IMR-90 (cell line): ENCODE results near the gene FRMD1. TPM values are rescaled to one million over a fixed set of nuclear protein-coding genes. Genes with fewer than 3 reads are reported as not detected.

ENCODE experiments used
- ATAC-seq: fragments of 200-7000 bp; cut with Tn5 transposase; 2 replicates; pipeline ENCODE4 v1.9.1; 2020; ENCODE audit warnings: low read depth, mild to moderate bottlenecking, moderate library complexity
- BruUV-seq: library from RNA; stranded (reverse); fragments of 400-500 nt; replicated peaks from 2 replicates; lab custom pipeline; 2021; lab: Mats Ljungman, UMichigan
- CTCF ChIA-PET: fragments of 300-600 bp; formaldehyde crosslinking; extraction: SDS; loops from one replicate; lab custom pipeline; 2021; ENCODE audit warnings: antibody characterized with exemption; lab: Yijun Ruan, JAX
- POLR2A ChIA-PET: fragments of 300-600 bp; sonication (Branson Sonifier 250); formaldehyde crosslinking; loops from one replicate; lab custom pipeline; 2022; ENCODE audit warnings: antibody characterized with exemption; ENCODE audit not compliant: unreplicated experiment; lab: Charles Lee
- DNase-seq: peaks from one replicate; pipeline ENCODE4 v3.0.0; 2013
- H2AFZ ChIP-seq: replicated peaks from 2 replicates; pipeline ENCODE3; 2013; ENCODE audit warnings: low read length, mild to moderate bottlenecking; ENCODE audit not compliant: poor library complexity
- H2AK5ac ChIP-seq: 2 replicates; pipeline ENCODE4 v1.6.1; 2013; ENCODE audit warnings: low read depth, low read length, inconsistent platforms
- H2AK9ac ChIP-seq: replicated peaks from 2 replicates; pipeline ENCODE3; 2013; ENCODE audit warnings: mild to moderate bottlenecking, low read depth, low read length, moderate library complexity; ENCODE audit not compliant: poor library complexity
- H2BK120ac ChIP-seq: 2 replicates; pipeline ENCODE4 v1.6.1; 2013; ENCODE audit warnings: low read depth, low read length, inconsistent platforms
- H2BK15ac ChIP-seq: 3 replicates; pipeline ENCODE4 v1.6.1; 2013; ENCODE audit warnings: low read depth, low read length, inconsistent platforms
- H2BK20ac ChIP-seq: 2 replicates; pipeline ENCODE4 v1.6.1; 2013; ENCODE audit warnings: low read depth, mild to moderate bottlenecking, inconsistent platforms, low read length, moderate library complexity
- H2BK5ac ChIP-seq: 2 replicates; pipeline ENCODE4 v1.6.1; 2013; ENCODE audit warnings: mild to moderate bottlenecking, low read depth, low read length, inconsistent platforms; ENCODE audit not compliant: poor library complexity, severe bottlenecking
- H3K14ac ChIP-seq: replicated peaks from 2 replicates; pipeline ENCODE4 v1.6.1; 2013; ENCODE audit warnings: low read depth, low read length, inconsistent platforms
- H3K18ac ChIP-seq: 2 replicates; pipeline ENCODE4 v1.6.1; 2013; ENCODE audit warnings: low read depth, low read length, control low read depth
- H3K23ac ChIP-seq: 2 replicates; pipeline ENCODE4 v1.6.1; 2013; ENCODE audit warnings: low read depth, low read length, inconsistent platforms
- H3K27ac ChIP-seq: 2 replicates; pipeline ENCODE4 v1.5.1; 2013; ENCODE audit warnings: mild to moderate bottlenecking, control low read depth, low read length; ENCODE audit not compliant: insufficient read depth
- H3K27me3 ChIP-seq: 2 replicates; pipeline ENCODE4 v1.6.1; 2013; ENCODE audit warnings: low read length; ENCODE audit not compliant: control insufficient read depth, insufficient read depth
- H3K36me3 ChIP-seq: 2 replicates; pipeline ENCODE4 v1.6.1; 2013; ENCODE audit warnings: low read length, mixed read lengths; ENCODE audit not compliant: control insufficient read depth, insufficient read depth
- H3K4ac ChIP-seq: 2 replicates; pipeline ENCODE4 v1.6.1; 2013; ENCODE audit warnings: low read depth, low read length, inconsistent platforms
- H3K4me1 ChIP-seq: 2 replicates; pipeline ENCODE4 v1.6.1; 2013; ENCODE audit warnings: low read length, mixed read lengths; ENCODE audit not compliant: control insufficient read depth, insufficient read depth
- H3K4me2 ChIP-seq: 2 replicates; pipeline ENCODE4 v1.6.1; 2013; ENCODE audit warnings: low read depth, mild to moderate bottlenecking, control low read depth, low read length, moderate library complexity
- H3K4me3 ChIP-seq: 2 replicates; pipeline ENCODE4 v1.5.1; 2013; ENCODE audit warnings: low read depth, mild to moderate bottlenecking, control low read depth, low read length, moderate library complexity; ENCODE audit not compliant: insufficient read depth
- H3K56ac ChIP-seq: 2 replicates; pipeline ENCODE4 v1.6.1; 2013; ENCODE audit warnings: low read length, inconsistent platforms; ENCODE audit not compliant: insufficient read depth; ENCODE audit errors: extremely low read depth
- H3K79me1 ChIP-seq, 2 experiments: 2 replicates each; pipeline ENCODE4 v1.6.1; 2013; ENCODE audit warnings: low read length in 2 of 2, inconsistent platforms in 1 of 2, low read depth in 1 of 2
- H3K9ac ChIP-seq: 2 replicates; pipeline ENCODE4 v1.6.1; 2013; ENCODE audit warnings: low read depth, low read length, control low read depth
- H3K9me1 ChIP-seq: 2 replicates; pipeline ENCODE4 v1.6.1; 2013; ENCODE audit warnings: low read length, inconsistent platforms; ENCODE audit not compliant: insufficient read depth
- H3K9me3 ChIP-seq: 2 replicates; pipeline ENCODE4 v1.6.1; 2013; ENCODE audit warnings: low read length; ENCODE audit not compliant: control insufficient read depth, insufficient read depth
- H4K20me1 ChIP-seq: 2 replicates; pipeline ENCODE4 v1.6.1; 2013; ENCODE audit warnings: low read length, inconsistent platforms; ENCODE audit not compliant: insufficient read depth
- H4K5ac ChIP-seq: 2 replicates; pipeline ENCODE4 v1.6.1; 2013; ENCODE audit warnings: mild to moderate bottlenecking, low read depth, low read length, control low read depth
- H4K8ac ChIP-seq, 2 experiments: 2 replicates each; pipeline ENCODE4 v1.6.1; 2013; ENCODE audit warnings: low read depth in 2 of 2, low read length in 2 of 2, control low read depth in 1 of 2, inconsistent platforms in 1 of 2
- H4K91ac ChIP-seq: 2 replicates; pipeline ENCODE4 v1.6.1; 2013; ENCODE audit warnings: low read depth, low read length, inconsistent platforms; ENCODE audit not compliant: insufficient read depth
- BHLHE40 ChIP-seq: fragments of 150-350 bp; IDR thresholded peaks from 2 replicates; pipeline ENCODE4 v1.6.1; 2016; ENCODE audit warnings: mild to moderate bottlenecking, low read depth, low read length
- CTCF ChIP-seq: conservative IDR thresholded peaks from 2 replicates; pipeline ENCODE4 v1.5.1; 2012; ENCODE audit warnings: mild to moderate bottlenecking, low read depth, low read length, improper control_type of control experiment
- FOS ChIP-seq: fragments of 150-350 bp; IDR thresholded peaks from 2 replicates; pipeline ENCODE4 v1.6.1; 2016; ENCODE audit warnings: low read depth, low read length
- MAZ ChIP-seq: IDR thresholded peaks from 2 replicates; pipeline ENCODE4 v1.6.1; 2012; ENCODE audit warnings: low read depth, mild to moderate bottlenecking, low read length, improper control_type of control experiment, moderate library complexity, borderline replicate concordance
- NFE2L2 ChIP-seq: fragments of 150-350 bp; IDR thresholded peaks from 2 replicates; pipeline ENCODE4 v1.6.1; 2016; ENCODE audit warnings: low read depth, mild to moderate bottlenecking, low read length
- POLR2A ChIP-seq: IDR thresholded peaks from 2 replicates; pipeline ENCODE4 v1.6.1; 2012; ENCODE audit warnings: mild to moderate bottlenecking, low read depth, low read length
- RAD21 ChIP-seq: IDR thresholded peaks from 2 replicates; pipeline ENCODE4 v1.6.1; 2012; ENCODE audit warnings: low read length, improper control_type of control experiment
- RCOR1 ChIP-seq: IDR thresholded peaks from 2 replicates; pipeline ENCODE4 v1.6.1; 2012; ENCODE audit warnings: mild to moderate bottlenecking, low read length, improper control_type of control experiment; ENCODE audit not compliant: insufficient replicate concordance
- WGBS, 2 experiments: methylation state at CpG; one replicate each; pipeline versions ENCODE4 v1.1.5 to v1.1.7; 2013; ENCODE audit warnings: missing lambda C conversion rate in 2 of 2; ENCODE audit not compliant: insufficient read length in 1 of 2; ENCODE audit errors: extremely low coverage in 2 of 2; 5-methylcytosine and 5-hydroxymethylcytosine counted together
- dilution Hi-C: fragments of 300-500 bp; cut with HindIII; formaldehyde crosslinking; loops from one replicate; pipeline ENCODE4 v1.14.3; 2018; ENCODE audit warnings: low sequenced_read_pairs; ENCODE audit not compliant: unreplicated experiment
- in situ Hi-C: fragments of 300-500 bp; cut with MboI; formaldehyde crosslinking; loops from 3 replicates; pipeline ENCODE4 v1.14.3; 2019; ENCODE audit warnings: low sequenced_read_pairs, inconsistent platforms, mixed read lengths
- intact Hi-C: fragments of 100-400 bp; cut with micrococcal nuclease; formaldehyde crosslinking; loops from 2 replicates; pipeline ENCODE4 v1.10.0; 2022
- polyA plus RNA-seq, 3 experiments: library from polyadenylated mRNA; depleted of rRNA; stranded (reverse); fragments of >200 nt; gene quantifications; 2 replicates each; pipeline ENCODE4 v1.2.3, GENCODE V29; 2012; ENCODE audit warnings: low replicate concordance in 1 of 3
- total RNA-seq: library from RNA; depleted of rRNA; stranded (reverse); fragments of >200 nt; gene quantifications from 2 replicates; pipeline ENCODE4 v1.2.3, GENCODE V29; 2012

FRMD1 gene
- total and polyA plus RNA-seq, 2 of the 4 experiments (the other 2 are of a cell fraction) = not detected

- no peak overlapping the region for H3K27ac ChIP-seq
- no peak overlapping the region for H2BK20ac ChIP-seq
- no peak overlapping the region for H4K5ac ChIP-seq
- ATAC-seq (no peak), DNase-seq (no peak)
- no peak overlapping the region for H2AK9ac ChIP-seq
- intact Hi-C loops (no loop called here), in situ Hi-C loops (no loop called here), dilution Hi-C loops (no loop called here)
- ChIA-PET CTCF (no interaction called here), POLR2A (no interaction called here)
- no peak overlapping the region for H3K4me2 ChIP-seq
- WGBS, 2 experiments = 57% methylated on average over 5 of the region's 23 CpGs; no CpG with 5 or more reads in 1 of the 2 experiments
- H4K8ac ChIP-seq = no peak overlapping the region
- no peaks in the 10 kb centered on the region for H3K36me3 ChIP-seq
- H4K20me1 ChIP-seq = no peaks in the 10 kb centered on the region
- no peak overlapping the region for H4K91ac ChIP-seq
- H3K14ac ChIP-seq = no peak overlapping the region
- no TSS peak for BruUV-seq
- no peak overlapping the region for H3K9ac ChIP-seq
- H3K18ac ChIP-seq = no peak overlapping the region
- no peaks in the 10 kb centered on the region for H3K9me1 ChIP-seq
- H3K4ac ChIP-seq = no peak overlapping the region
- no peak overlapping the region for H2BK120ac ChIP-seq
- H3K4me3 ChIP-seq = no peak overlapping the region
- no peak overlapping the region for H2BK15ac ChIP-seq
- peaks cover 45% of the 10 kb centered on the region for H3K27me3 ChIP-seq
- H3K23ac ChIP-seq = no peak overlapping the region
- no peaks in the 10 kb centered on the region for H3K9me3 ChIP-seq
- no peak overlapping the region for H2AK5ac ChIP-seq
- H2AFZ ChIP-seq = no peak overlapping the region
- H3K79me1 ChIP-seq = no peaks in the 10 kb centered on the region
- no peak overlapping the region for H3K56ac ChIP-seq
- H2BK5ac ChIP-seq = no peak overlapping the region
- TF ChIP-seq BHLHE40 (no peak), MAZ (no peak), FOS (no peak), NFE2L2 (no peak), RAD21 (no peak), CTCF (no peak), POLR2A (no peak), RCOR1 (no peak)
- no peaks in the 10 kb centered on the region for H3K4me1 ChIP-seq
Observed at GRCh38 chr6:168099201-168100010, 20.4 kb upstream of the FRMD1 start.
